ENCODE results near the gene SOX3. TPM values are rescaled to one million over a fixed set of nuclear protein-coding genes. Genes with fewer than 3 reads are reported as not detected.
A peak's percentile ranks its signal among the peaks of the same experiment; 100 is the strongest.

SOX3 gene
- total RNA-seq, 1 experiment from 2014 or later: 16.3 TPM

GRCh38 chrX:140524556-140524955 lies 19.7 kb upstream of the SOX3 start:
- peak; percentile 28; the same call in 1 of the 2 replicates for ATAC-seq
- no peak for DNase-seq (ENCODE audit: low spot score)
- Mint-ChIP-seq H3K4me3 (no peak overlapping the region), H3K4me1 (peaks cover 42% of the 10 kb centered on the region), H3K27me3 (ENCODE audit: low read depth) (peaks cover 2% of the 10 kb centered on the region; the same call in 1 of the 2 replicates), H3K9me3 (no peaks in the 10 kb centered on the region), H3K36me3 (no peaks in the 10 kb centered on the region), H3K27ac (peak overlapping the region; percentile 83)
- TF ChIP-seq, protein P1, sequence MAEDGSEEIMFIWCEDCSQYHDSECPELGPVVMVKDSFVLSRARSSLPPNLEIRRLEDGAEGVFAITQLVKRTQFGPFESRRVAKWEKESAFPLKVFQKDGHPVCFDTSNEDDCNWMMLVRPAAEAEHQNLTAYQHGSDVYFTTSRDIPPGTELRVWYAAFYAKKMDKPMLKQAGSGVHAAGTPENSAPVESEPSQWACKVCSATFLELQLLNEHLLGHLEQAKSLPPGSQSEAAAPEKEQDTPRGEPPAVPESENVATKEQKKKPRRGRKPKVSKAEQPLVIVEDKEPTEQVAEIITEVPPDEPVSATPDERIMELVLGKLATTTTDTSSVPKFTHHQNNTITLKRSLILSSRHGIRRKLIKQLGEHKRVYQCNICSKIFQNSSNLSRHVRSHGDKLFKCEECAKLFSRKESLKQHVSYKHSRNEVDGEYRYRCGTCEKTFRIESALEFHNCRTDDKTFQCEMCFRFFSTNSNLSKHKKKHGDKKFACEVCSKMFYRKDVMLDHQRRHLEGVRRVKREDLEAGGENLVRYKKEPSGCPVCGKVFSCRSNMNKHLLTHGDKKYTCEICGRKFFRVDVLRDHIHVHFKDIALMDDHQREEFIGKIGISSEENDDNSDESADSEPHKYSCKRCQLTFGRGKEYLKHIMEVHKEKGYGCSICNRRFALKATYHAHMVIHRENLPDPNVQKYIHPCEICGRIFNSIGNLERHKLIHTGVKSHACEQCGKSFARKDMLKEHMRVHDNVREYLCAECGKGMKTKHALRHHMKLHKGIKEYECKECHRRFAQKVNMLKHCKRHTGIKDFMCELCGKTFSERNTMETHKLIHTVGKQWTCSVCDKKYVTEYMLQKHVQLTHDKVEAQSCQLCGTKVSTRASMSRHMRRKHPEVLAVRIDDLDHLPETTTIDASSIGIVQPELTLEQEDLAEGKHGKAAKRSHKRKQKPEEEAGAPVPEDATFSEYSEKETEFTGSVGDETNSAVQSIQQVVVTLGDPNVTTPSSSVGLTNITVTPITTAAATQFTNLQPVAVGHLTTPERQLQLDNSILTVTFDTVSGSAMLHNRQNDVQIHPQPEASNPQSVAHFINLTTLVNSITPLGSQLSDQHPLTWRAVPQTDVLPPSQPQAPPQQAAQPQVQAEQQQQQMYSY (CRISPR knock-in tag; IDR thresholded peaks at IDR 0.05): no peak
- TF ChIP-seq ARID4B (CRISPR knock-in tag; IDR thresholded peaks at IDR 0.05; ENCODE audit: borderline replicate concordance): no peak
- TF ChIP-seq ZNF317 (CRISPR knock-in tag; IDR thresholded peaks at IDR 0.05; ENCODE audit: borderline replicate concordance, low read depth): no peak
- TF ChIP-seq GRHL2 (CRISPR knock-in tag; IDR thresholded peaks at IDR 0.05; ENCODE audit: insufficient replicate concordance, severe bottlenecking): no peak
- no peak for TF ChIP-seq ZNF671 (CRISPR knock-in tag; IDR thresholded peaks at IDR 0.05)
- no peak for TF ChIP-seq ATF6 (CRISPR knock-in tag; IDR thresholded peaks at IDR 0.05)
- TF ChIP-seq CREB1 (CRISPR knock-in tag; IDR thresholded peaks at IDR 0.05): no peak
- no peak for TF ChIP-seq GTF2I (CRISPR knock-in tag; conservative IDR thresholded peaks at IDR 0.05)
- TF ChIP-seq CREM (CRISPR knock-in tag; IDR thresholded peaks at IDR 0.05): no peak
- no peak for TF ChIP-seq ZNF512 (CRISPR knock-in tag; IDR thresholded peaks at IDR 0.05; ENCODE audit: borderline replicate concordance)
- TF ChIP-seq, protein P2, sequence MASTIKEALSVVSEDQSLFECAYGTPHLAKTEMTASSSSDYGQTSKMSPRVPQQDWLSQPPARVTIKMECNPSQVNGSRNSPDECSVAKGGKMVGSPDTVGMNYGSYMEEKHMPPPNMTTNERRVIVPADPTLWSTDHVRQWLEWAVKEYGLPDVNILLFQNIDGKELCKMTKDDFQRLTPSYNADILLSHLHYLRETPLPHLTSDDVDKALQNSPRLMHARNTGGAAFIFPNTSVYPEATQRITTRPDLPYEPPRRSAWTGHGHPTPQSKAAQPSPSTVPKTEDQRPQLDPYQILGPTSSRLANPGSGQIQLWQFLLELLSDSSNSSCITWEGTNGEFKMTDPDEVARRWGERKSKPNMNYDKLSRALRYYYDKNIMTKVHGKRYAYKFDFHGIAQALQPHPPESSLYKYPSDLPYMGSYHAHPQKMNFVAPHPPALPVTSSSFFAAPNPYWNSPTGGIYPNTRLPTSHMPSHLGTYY (CRISPR knock-in tag; IDR thresholded peaks at IDR 0.05): no peak
- TF ChIP-seq TP53 (CRISPR knock-in tag; IDR thresholded peaks at IDR 0.05): no peak
- TF ChIP-seq ZNF396 (CRISPR knock-in tag; IDR thresholded peaks at IDR 0.05; ENCODE audit: borderline replicate concordance): no peak
- TF ChIP-seq, protein P3, sequence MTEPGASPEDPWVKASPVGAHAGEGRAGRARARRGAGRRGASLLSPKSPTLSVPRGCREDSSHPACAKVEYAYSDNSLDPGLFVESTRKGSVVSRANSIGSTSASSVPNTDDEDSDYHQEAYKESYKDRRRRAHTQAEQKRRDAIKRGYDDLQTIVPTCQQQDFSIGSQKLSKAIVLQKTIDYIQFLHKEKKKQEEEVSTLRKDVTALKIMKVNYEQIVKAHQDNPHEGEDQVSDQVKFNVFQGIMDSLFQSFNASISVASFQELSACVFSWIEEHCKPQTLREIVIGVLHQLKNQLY (CRISPR knock-in tag; IDR thresholded peaks at IDR 0.05): no peak
- CTCF ChIA-PET: interaction anchor here (2.4 kb wide), 1 partner anchor 17 kb away, joined by 9 read pairs; no protein-coding TSS in a partner anchor
- POLR2A ChIA-PET: no interaction called here
